DLD1 (cell line): ENCODE data around the gene AKAP17A.

Source experiments
- in situ Hi-C: cut with HindIII; loops from 2 replicates; pipeline ENCODE4 v1.10.0; 2017; ENCODE audit warnings: low sequenced_read_pairs

Gene AKAP17A

GRCh38 chrX:1582686-1583437, 8.5 kb upstream of the AKAP17A start:
- in situ Hi-C loops = no loop called here

- in situ Hi-C loops = no loop called here
These were observed 7.0 kb upstream of the AKAP17A start for GRCh38 chrX:1584237-1585011.

GRCh38 chrX:1587161-1587560, 4.2 kb upstream of the AKAP17A start:
- in situ Hi-C loops = no loop called here

- in situ Hi-C loops = no loop called here
These were observed 1.9 kb upstream of the AKAP17A start for GRCh38 chrX:1589356-1590130.

- in situ Hi-C loops = no loop called here
These were observed 562 bp downstream of the AKAP17A start for GRCh38 chrX:1591863-1592469.

- in situ Hi-C loops = no loop called here
These were observed 1.2 kb downstream of the AKAP17A start for GRCh38 chrX:1592470-1593142.

GRCh38 chrX:1593286-1594271, 2.2 kb downstream of the AKAP17A start:
- in situ Hi-C loops = no loop called here

GRCh38 chrX:1595711-1596060, 4.3 kb downstream of the AKAP17A start:
- in situ Hi-C loops = no loop called here

- in situ Hi-C loops = no loop called here
These were observed 5.4 kb downstream of the AKAP17A start for GRCh38 chrX:1596676-1597344.

- in situ Hi-C loops = no loop called here
These were observed 6.1 kb downstream of the AKAP17A start for GRCh38 chrX:1597345-1598020.

- in situ Hi-C loops = no loop called here
These were observed 6.8 kb downstream of the AKAP17A start for GRCh38 chrX:1598021-1598875.

GRCh38 chrX:1598876-1599790, 7.7 kb downstream of the AKAP17A start:
- in situ Hi-C loops = no loop called here

GRCh38 chrX:1599791-1600405, 8.5 kb downstream of the AKAP17A start:
- in situ Hi-C loops = no loop called here

GRCh38 chrX:1600406-1601050, 9.1 kb downstream of the AKAP17A start:
- in situ Hi-C loops = no loop called here

GRCh38 chrX:1601051-1601767, 9.8 kb downstream of the AKAP17A start:
- in situ Hi-C loops = no loop called here
